Stimulated activated CD8-positive, alpha-beta memory T cell treated with anti-CD3 and anti-CD28 coated beads, Interleukin-7, amount 100 ng/mL, for 1 hour (primary cell): Measurements from ENCODE around the gene WDFY2.
"Not testable (repeated sequence)": the region's sequence is repeated elsewhere in the genome, so short reads cannot be mapped to it uniquely, and the experiment has no call there.

ENCODE experiments used
- DNase-seq, 2 donors: peaks; one replicate each; pipeline ENCODE4 v3.0.0-alpha.2; 2020; ENCODE audit warnings: low read depth in 2 of 2

Gene WDFY2

DNA sequence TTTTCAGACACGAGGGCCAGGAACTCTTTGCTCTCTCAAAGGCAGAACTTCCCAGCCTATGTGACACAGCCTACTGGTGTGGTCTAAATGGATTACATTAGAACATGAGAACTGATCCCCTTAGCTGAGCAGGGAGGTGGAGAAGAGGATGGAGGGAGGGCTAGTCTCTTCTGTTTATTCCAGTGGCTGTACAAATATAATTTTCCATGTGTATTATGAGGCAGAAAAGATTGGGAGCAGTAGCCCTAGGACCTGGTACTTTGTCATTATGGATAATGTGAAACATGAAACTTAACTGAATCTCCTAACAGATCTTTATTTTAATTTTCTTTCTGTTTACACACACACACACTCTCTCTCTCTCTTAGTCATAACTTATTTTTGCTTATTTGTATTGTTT is 82.1 kb downstream of the WDFY2 start:
- no peak for DNase-seq

DNA sequence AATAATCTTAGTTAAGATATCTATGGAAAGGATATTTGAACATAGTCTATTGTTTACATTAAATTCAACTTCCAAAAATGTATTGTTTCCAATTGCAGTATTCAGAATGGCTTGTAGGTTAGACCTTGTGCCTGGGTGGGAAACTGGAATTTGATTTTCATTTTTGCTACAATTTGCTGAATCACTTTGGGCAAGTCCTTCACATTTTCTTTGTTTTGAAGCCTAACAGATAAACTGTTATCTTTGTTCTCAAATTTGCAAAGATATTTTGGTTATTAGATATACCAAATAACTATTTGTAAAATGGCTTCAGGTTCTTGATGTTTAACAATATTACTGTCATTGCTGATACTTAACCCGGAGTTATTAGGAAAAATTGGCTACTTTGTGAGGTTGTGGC is 82.6 kb downstream of the WDFY2 start:
- no peak for DNase-seq

GRCh38 chr13:51668580-51669195 is 84.4 kb downstream of the WDFY2 start:
- DNase-seq: no peak

DNA sequence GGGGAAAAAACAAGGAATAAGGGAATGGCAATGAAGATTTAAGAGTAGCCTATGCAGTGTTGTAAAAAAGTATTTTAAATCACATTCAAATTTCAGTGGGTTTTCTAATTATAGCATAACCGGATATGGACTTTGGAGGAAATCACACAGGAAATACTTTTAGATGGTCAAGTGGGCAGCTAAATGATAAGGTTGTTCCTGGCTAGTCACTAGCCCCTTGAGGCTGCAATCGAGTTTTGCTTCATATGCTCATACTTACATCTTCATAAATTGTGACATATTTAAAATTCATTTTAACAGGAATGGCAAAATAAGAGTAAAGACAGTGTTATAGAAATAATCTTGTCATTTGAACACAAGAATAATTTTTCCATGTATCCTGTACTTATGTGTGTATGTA is 88.9 kb downstream of the WDFY2 start:
- no peak for DNase-seq

GRCh38 chr13:51674276-51674675 is 90.0 kb downstream of the WDFY2 start:
- no peak for DNase-seq

DNA sequence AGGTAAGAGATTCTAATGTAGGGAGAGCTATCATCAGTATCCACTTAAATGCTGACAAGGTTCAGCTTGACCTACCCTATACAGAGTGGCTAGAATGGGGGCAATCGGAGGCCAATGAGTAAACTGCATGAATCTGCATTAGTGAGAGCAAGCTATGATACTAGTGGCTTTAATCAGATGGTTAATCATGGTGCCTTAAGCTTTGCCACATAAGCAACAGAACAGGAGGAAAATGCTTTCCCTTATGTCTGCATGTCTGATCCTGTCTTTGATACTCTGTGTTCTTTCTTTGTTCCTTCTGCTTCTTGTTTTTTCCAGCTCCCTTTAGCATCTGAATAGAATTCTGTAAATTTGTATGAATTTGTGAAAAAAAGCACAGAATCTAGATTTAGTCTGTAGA is 91.1 kb downstream of the WDFY2 start:
- no peak for DNase-seq

DNA sequence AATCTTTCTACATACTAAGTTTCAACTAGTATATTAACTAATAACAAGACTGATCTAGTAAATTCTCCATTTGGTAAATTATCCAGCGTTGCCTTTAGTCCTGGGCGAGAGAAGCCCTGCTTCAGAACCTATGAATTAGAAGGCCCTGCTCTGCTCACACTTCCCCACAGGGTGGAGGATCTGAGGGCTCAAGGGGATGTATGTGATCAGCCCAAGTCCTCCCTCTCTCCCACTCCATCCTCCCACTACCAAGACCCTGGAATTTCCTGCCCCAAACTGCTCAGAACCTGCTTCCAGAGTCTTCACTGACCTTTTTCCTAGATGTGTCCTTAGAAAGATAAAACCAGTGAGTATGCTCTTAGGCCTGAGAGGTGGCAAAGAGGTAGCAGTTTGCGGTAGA is 91.6 kb downstream of the WDFY2 start:
- DNase-seq: no peak

- no peak for DNase-seq
Observed at GRCh38 chr13:51676739-51677138, 92.5 kb downstream of the WDFY2 start.

GRCh38 chr13:51678420-51678819 is 94.2 kb downstream of the WDFY2 start:
- no peak for DNase-seq

DNA sequence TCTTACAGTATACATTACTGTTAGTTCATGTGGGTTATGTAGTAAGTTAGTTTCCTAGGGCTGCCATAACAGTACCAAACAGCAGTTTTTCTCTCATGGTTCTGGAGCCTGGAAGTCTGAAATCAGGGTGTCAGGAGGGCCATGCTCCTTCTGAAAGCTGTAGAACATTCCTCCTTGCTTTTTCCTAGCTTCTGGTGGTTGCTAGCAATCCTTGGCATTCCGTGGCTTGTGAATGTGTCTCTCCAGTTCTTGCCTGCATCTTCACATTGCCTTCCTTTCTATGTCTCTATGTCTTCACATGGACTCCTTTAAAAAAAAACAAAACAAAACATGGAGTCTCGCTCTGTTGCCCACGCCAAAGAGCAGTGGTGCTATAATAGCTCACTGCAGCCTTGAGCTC is 95.4 kb downstream of the WDFY2 start:
- DNase-seq: no peak

DNA sequence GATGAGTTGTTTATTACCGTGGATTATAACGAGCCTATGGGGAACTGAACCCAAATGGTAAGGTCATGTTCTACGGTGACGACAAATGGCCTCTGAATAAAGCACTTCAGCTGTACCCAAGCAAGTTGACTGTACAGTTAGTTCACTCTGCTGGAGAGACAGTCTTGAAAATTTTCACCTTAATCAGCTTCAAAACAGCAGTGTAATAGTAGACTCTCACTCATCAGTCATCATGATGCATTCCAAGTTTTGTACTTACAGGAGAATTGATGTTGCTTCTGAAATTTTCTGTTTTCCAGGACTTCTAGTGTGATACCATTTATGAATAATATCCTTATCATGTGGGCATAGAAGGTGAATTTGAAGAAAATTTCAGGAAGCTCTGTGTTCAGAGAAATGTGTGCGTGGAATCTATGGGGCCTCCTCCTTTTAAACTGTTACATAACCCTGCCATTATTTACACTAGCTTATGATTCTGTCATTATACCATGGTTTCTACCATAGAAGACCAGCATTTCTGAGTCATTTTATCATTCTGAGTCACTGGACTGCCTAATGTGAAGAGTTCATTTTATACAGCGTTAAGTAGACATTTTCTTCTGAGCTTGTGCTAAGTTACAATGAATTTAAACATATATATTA is 96.9 kb downstream of the WDFY2 start:
- no peak for DNase-seq

GRCh38 chr13:51682686-51683085 is 98.4 kb downstream of the WDFY2 start:
- DNase-seq: no peak

DNA sequence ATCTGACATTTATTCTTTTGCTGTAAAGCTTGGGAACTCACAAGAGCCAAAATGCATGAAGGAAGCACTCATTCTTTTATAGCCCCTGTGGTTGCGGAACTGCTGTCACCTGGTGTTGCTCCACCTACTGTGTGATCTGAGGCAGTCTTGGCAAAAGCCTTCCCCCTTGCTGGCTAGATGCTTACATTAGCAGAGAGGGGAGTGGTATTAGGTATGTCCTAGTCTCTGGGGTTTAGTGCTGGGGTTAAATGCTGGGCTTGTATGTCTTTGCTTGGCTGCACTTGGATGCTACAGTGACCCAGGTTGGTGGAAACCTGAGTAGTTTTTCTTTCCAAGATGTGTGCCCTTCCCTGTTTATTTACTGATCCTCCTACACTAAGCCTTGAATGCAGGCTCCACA is 99.3 kb downstream of the WDFY2 start:
- DNase-seq: no peak

DNA sequence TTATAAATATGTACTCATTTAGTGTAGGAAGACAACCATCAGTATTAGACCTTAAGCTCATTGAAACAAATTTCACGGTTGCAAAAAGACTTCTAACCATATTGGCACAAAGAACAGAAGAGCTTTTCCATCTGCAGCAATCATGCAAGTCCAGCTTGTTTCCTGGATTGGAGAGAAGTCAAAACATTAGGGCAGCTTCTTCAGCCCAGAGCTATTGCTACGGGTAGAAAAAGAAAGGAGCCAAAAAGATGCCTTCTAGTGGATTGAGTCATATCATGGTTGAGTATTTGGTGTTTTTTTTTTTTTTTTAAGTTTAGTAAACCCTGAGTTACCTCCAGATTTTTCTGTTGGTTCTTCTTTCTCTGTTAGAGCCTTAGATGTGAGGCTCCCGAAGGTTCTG is 99.8 kb downstream of the WDFY2 start:
- DNase-seq: no peak

- no peak for DNase-seq
Observed at GRCh38 chr13:51687947-51688714, 103.9 kb downstream of the WDFY2 start.

GRCh38 chr13:51688937-51689662 is 104.8 kb downstream of the WDFY2 start:
- DNase-seq: no peak

DNA sequence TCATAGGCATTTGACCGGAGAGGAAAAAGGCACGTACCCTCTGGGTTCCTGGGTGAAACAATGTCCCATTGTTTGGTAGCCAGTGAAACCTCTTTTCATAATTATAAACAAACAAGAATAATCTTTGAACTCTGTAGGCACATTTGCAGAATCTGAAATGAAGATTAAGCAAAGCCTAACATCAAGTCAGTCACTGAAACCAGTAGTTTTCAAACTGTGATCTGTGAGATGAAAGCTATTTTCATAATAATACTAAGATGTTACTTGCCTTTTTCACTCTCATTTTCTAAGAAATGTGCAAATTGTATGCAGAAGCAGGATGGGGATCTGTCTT is 105.4 kb downstream of the WDFY2 start:
- no peak for DNase-seq

GRCh38 chr13:51695677-51696076 is 111.4 kb downstream of the WDFY2 start:
- DNase-seq: not testable (repeated sequence)

DNA sequence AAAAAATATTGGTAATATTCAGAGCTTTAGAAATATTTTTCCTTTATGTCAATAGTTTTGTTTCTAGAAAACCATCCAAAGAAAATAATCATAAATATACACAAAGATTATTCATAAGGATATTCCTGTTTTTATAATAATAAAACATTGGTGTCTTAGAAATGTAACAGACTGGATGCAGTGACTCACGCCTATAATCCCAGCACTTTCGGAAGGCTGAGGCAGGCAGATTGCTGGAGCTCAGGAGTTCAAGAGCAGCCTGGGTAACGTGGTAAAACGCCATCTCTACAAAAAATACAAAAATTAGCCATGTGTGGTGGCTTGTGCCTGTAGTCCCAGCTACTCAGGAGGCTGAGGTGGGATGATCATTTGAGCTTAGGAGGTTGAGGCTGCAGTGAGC is 112.9 kb downstream of the WDFY2 start:
- DNase-seq: no peak

DNA sequence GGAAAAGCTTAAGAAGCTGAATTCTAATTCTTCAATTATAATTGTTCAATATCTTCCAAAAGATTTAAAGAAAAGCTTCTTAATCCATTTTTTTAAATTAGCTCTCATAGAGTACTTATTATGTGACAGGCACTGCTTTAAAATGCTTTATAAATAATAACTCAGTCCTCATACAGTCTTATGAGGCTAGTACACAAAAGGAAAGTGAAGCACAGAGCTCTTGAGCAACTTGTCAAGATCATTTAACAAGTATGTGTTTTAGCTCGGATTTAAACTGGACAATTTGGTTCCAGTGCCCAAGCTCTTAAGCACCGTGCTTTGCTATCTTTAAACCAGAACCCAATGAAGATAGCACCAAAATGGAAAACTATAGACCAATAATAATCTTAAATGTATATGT is 113.6 kb downstream of the WDFY2 start:
- DNase-seq: no peak

GRCh38 chr13:51698352-51698751 is 114.1 kb downstream of the WDFY2 start:
- no peak for DNase-seq

DNA sequence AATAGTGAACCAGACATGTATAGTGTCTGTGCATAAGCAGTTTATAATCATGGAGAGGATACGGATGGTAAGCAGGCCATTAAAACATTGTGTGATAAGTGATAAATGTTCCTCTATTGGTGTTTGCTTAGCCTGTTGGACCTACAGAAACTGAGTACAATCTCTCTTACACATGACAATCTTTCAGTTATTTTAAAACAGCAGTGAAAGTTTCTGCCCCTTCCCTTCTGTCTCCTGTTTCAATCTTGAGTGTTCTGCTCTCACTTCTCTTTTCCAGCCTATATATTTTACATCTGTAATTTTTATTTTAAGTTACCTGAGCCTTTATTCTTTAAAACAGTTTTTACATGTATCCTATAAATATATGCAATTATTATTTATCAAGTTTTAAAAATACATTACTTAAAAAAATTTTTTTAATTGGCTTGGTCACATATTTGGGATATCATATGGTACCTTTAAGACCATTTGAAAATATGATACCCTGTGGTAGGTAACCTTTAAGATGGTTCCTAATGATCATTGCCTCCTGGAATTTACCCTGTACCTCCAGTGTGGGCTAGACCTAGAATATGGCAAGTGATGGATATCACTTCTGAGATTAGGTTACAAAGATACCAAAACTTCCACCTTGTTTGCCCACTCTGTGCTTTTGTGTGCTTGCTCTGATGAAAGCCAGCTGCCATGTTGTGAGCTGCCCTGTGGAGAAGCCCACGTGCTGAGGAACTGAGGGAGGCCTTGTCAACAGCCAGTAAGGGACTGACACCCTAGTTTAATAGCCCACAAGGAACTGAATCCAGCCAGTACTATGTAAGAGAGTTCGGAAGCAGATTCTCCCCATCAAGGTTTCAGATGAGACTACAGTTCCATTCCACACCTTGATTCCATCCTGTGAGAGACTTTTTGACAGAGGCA is 120.4 kb downstream of the WDFY2 start:
- DNase-seq: no peak
